SK-N-SH (cell line): ENCODE data around the gene PCDH1. TPM values are rescaled to one million over a fixed set of nuclear protein-coding genes. Genes with fewer than 3 reads are reported as not detected.
A peak's percentile ranks its signal among the peaks of the same experiment; 100 is the strongest.

Experiments
- CTCF ChIA-PET: fragments of 300-600, 350-600 bp; formaldehyde crosslinking; extraction: SDS; loops from one replicate; lab custom pipeline; 2021; lab: Yijun Ruan, JAX
- POLR2A ChIA-PET: fragments of 350-600 bp; sonication (Branson Sonifier 250); formaldehyde crosslinking; extraction: SDS; loops from one replicate; lab custom pipeline; 2020; ENCODE audit warnings: antibody characterized with exemption, inconsistent platforms; lab: Yijun Ruan, JAX
- DNase-seq: peaks from one replicate; pipeline ENCODE4 v3.0.0; 2012
- H2AFZ ChIP-seq: fragments of 200-600 bp; sonication (generic); 2 replicates; pipeline ENCODE4 v1.8.1; 2016; ENCODE audit warnings: antibody characterized with exemption, mild to moderate bottlenecking, low read depth
- H3F3A ChIP-seq: fragments of 200-600 bp; sonication (generic); replicated peaks from 2 replicates; pipeline ENCODE3; 2016; ENCODE audit warnings: antibody characterized with exemption, mild to moderate bottlenecking; ENCODE audit not compliant: insufficient read depth
- H3K27ac ChIP-seq, 2 experiments: fragments of 200-500 bp in 1 of 2; fragments of 200-600 bp in 1 of 2; sonication (Bioruptor generic) in 1 of 2; sonication (generic), shearing (Covaris generic) in 1 of 2; 2 replicates each; pipeline versions ENCODE4 v1.5.1 to v1.6.1; 2014 to 2016; ENCODE audit warnings: low read depth in 2 of 2, inconsistent platforms in 1 of 2, low read length in 1 of 2, mild to moderate bottlenecking in 1 of 2, mixed read lengths in 1 of 2
- H3K27me3 ChIP-seq: fragments of 200-600 bp; sonication (generic), shearing (Covaris generic); 2 replicates; pipeline ENCODE4 v1.6.1; 2016; ENCODE audit warnings: mixed run types; ENCODE audit not compliant: insufficient read depth
- H3K36me3 ChIP-seq, 2 experiments: fragments of 200-500 bp in 1 of 2; fragments of 200-600 bp in 1 of 2; sonication (Bioruptor generic) in 1 of 2; sonication (generic) in 1 of 2; replicated peaks in 1 of 2; 2 replicates each; pipeline versions ENCODE3 to v1.5.1; 2014 to 2016; ENCODE audit warnings: low read length in 1 of 2, mild to moderate bottlenecking in 1 of 2; ENCODE audit not compliant: insufficient read depth in 2 of 2, control insufficient read depth in 1 of 2
- H3K4me1 ChIP-seq, 2 experiments: fragments of 200-500 bp in 1 of 2; fragments of 200-600 bp in 1 of 2; sonication (Bioruptor generic) in 1 of 2; sonication (generic), shearing (Covaris generic) in 1 of 2; 2 replicates each; pipeline versions ENCODE4 v1.5.1 to v1.6.1; 2014 to 2016; ENCODE audit warnings: low read depth in 1 of 2, low read length in 1 of 2, mixed run types in 1 of 2; ENCODE audit not compliant: insufficient read depth in 2 of 2, control insufficient read depth in 1 of 2
- H3K4me2 ChIP-seq: fragments of 200-600 bp; sonication (generic), shearing (Covaris generic); 2 replicates; pipeline ENCODE4 v1.6.1; 2017; ENCODE audit warnings: mixed run types
- H3K4me3 ChIP-seq, 2 experiments: fragments of 200-500 bp in 1 of 2; fragments of 200-600 bp in 1 of 2; sonication (Bioruptor generic) in 1 of 2; sonication (generic), shearing (Covaris generic) in 1 of 2; 2 replicates each; pipeline versions ENCODE4 v1.5.1 to v1.8.1; 2014 to 2016; ENCODE audit warnings: low read depth in 2 of 2, inconsistent platforms in 1 of 2, low read length in 1 of 2, mild to moderate bottlenecking in 1 of 2, mixed read lengths in 1 of 2, moderate library complexity in 1 of 2
- H3K79me2 ChIP-seq: fragments of 200-600 bp; sonication (generic); 2 replicates; pipeline ENCODE4 v1.8.1; 2017; ENCODE audit warnings: mild to moderate bottlenecking; ENCODE audit not compliant: insufficient read depth
- H3K9ac ChIP-seq: fragments of 200-600 bp; sonication (generic); 2 replicates; pipeline ENCODE4 v1.6.1; 2017; ENCODE audit warnings: mixed run types
- H3K9me2 ChIP-seq: fragments of 200-600 bp; sonication (generic); 2 replicates; pipeline ENCODE4 v1.6.1; 2017; ENCODE audit warnings: mixed run types
- H3K9me3 ChIP-seq: fragments of 200-600 bp; sonication (generic); 2 replicates; pipeline ENCODE4 v1.6.1; 2017; ENCODE audit warnings: mixed run types, mild to moderate bottlenecking, moderate library complexity
- H4K20me1 ChIP-seq: fragments of 200-600 bp; sonication (generic); 2 replicates; pipeline ENCODE4 v1.6.1; 2017; ENCODE audit warnings: mild to moderate bottlenecking, mixed run types; ENCODE audit not compliant: insufficient read depth
- CTCF ChIP-seq: fragments of 200-600 bp; sonication (generic); IDR thresholded peaks from 2 replicates; pipeline ENCODE4 v1.6.1; 2017; ENCODE audit warnings: antibody characterized with exemption, mild to moderate bottlenecking, moderate library complexity
- ELF1 ChIP-seq: IDR thresholded peaks from 2 replicates; pipeline ENCODE4 v1.4.0; 2012
- FOXM1 ChIP-seq: IDR thresholded peaks from 2 replicates; pipeline ENCODE4 v1.4.0; 2012; ENCODE audit warnings: low read depth, mild to moderate bottlenecking
- GABPA ChIP-seq: IDR thresholded peaks from 2 replicates; pipeline ENCODE4 v1.4.0; 2012; ENCODE audit warnings: low read depth, mild to moderate bottlenecking
- MEF2A ChIP-seq: IDR thresholded peaks from 2 replicates; pipeline ENCODE4 v1.4.0; 2012; ENCODE audit warnings: low read depth, borderline replicate concordance
- MXI1 ChIP-seq: IDR thresholded peaks from 2 replicates; pipeline ENCODE4 v1.6.1; 2012; ENCODE audit warnings: mild to moderate bottlenecking, low read depth, low read length, improper control_type of control experiment
- POLR2AphosphoS5 ChIP-seq: IDR thresholded peaks from 2 replicates; pipeline ENCODE4 v1.6.1; 2012; ENCODE audit warnings: low read depth, low read length
- RAD21 ChIP-seq: IDR thresholded peaks from 2 replicates; pipeline ENCODE4 v1.6.1; 2012; ENCODE audit warnings: mild to moderate bottlenecking, low read length
- RFX5 ChIP-seq: IDR thresholded peaks from 2 replicates; pipeline ENCODE4 v1.6.1; 2012; ENCODE audit warnings: mild to moderate bottlenecking, improper control_type of control experiment, low read length
- SMC3 ChIP-seq: IDR thresholded peaks from 2 replicates; pipeline ENCODE4 v1.6.1; 2012; ENCODE audit warnings: low read depth, low read length, improper control_type of control experiment
- TCF12 ChIP-seq: IDR thresholded peaks from 2 replicates; pipeline ENCODE4 v1.4.0; 2012
- ZBTB33 ChIP-seq: IDR thresholded peaks from 2 replicates; pipeline ENCODE4 v1.4.0; 2012; ENCODE audit warnings: low read depth, borderline replicate concordance
- WGBS: methylation state at CpG from one replicate; pipeline ENCODE4 v1.1.6; 2017; ENCODE audit warnings: low lambda C conversion rate; 5-methylcytosine and 5-hydroxymethylcytosine counted together
- polyA plus RNA-seq, 3 experiments: library from polyadenylated mRNA; depleted of rRNA; stranded (reverse); fragments of >200 nt; gene quantifications; 2 replicates each; pipeline ENCODE4 v1.2.3, GENCODE V29; 2012
- TF ChIP-seq, protein P1 (sequence below): IDR thresholded peaks from 2 replicates; pipeline ENCODE4 v1.4.0; 2012; ENCODE audit warnings: low read depth, borderline replicate concordance
- TF ChIP-seq, protein P2 (sequence below): IDR thresholded peaks from 2 replicates; pipeline ENCODE4; 2012

The PCDH1 gene
- polyA plus RNA-seq, 1 of the 3 experiments (the other 2 are of a cell fraction): 0.08 TPM

- H3K4me2 ChIP-seq: no peak overlapping the region
- no peak overlapping the region for H3K27ac ChIP-seq
- no peaks in the 10 kb centered on the region for H3K36me3 ChIP-seq
- no peaks in the 10 kb centered on the region for H3K9me3 ChIP-seq
- ChIA-PET CTCF (interaction anchor here (0.6 to 8.8 kb wide), 37 partner anchors 9 to 437 kb away, joined by 3 to 78 read pairs (median 5); partner anchors contain the start of genes DELE1, PCDH1, PCDH12 and RNF14), POLR2A (interaction anchor here (0.6 to 1.4 kb wide), 3 partner anchors 8 to 9 kb away, joined by 4 to 6 read pairs (median 4); partner anchors contain the start of gene DELE1)
- H4K20me1 ChIP-seq: no peaks in the 10 kb centered on the region
- H3K79me2 ChIP-seq: no peaks in the 10 kb centered on the region
- no peak for TF ChIP-seq POLR2AphosphoS5
- TF ChIP-seq FOXM1: no peak
- TF ChIP-seq, protein P1, sequence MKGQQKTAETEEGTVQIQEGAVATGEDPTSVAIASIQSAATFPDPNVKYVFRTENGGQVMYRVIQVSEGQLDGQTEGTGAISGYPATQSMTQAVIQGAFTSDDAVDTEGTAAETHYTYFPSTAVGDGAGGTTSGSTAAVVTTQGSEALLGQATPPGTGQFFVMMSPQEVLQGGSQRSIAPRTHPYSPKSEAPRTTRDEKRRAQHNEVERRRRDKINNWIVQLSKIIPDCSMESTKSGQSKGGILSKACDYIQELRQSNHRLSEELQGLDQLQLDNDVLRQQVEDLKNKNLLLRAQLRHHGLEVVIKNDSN: no peak
- TF ChIP-seq TCF12: no peak
- no peak for TF ChIP-seq ELF1
- TF ChIP-seq RAD21: no peak
- no peak for TF ChIP-seq GABPA
- TF ChIP-seq ZBTB33: no peak
- no peak for DNase-seq
- H2AFZ ChIP-seq: no peak overlapping the region
- H3K9me2 ChIP-seq: no peaks in the 10 kb centered on the region
- no peak overlapping the region for H3K9ac ChIP-seq
- H3K27me3 ChIP-seq: no peaks in the 10 kb centered on the region; the same call in 1 of the 2 replicates
- no peaks in the 10 kb centered on the region for H3F3A ChIP-seq
- 85% methylated on average over 3 of the region's 3 CpGs for WGBS
- peaks cover 0 to 4% of the 10 kb centered on the region in 2 experiments; a peak in 1 of 4 replicates for H3K4me1 ChIP-seq
- H3K4me3 ChIP-seq: no peak overlapping the region
Observed at GRCh38 chr5:141914797-141915196, 36.6 kb upstream of the PCDH1 start.

- CTCF ChIA-PET: interaction anchor here (0.6 to 8.8 kb wide), 40 partner anchors 9 to 436 kb away, joined by 3 to 78 read pairs (median 5); partner anchors contain the start of genes DELE1, PCDH1, PCDH12 and RNF14
- WGBS: 49% methylated on average over 21 of the region's 40 CpGs
Observed at GRCh38 chr5:141914199-141914743, 36.1 kb upstream of the PCDH1 start.

More at GRCh38 chr5:141914199-141914743, 36.1 kb upstream of the PCDH1 start:
- Histone ChIP-seq H3F3A (no peaks in the 10 kb centered on the region), H3K27me3 (no peaks in the 10 kb centered on the region; the same call in 1 of the 2 replicates), H2AFZ (no peak overlapping the region), H4K20me1 (no peaks in the 10 kb centered on the region), H3K4me2 (no peak overlapping the region), H3K9ac (no peak overlapping the region), H3K4me1 (peaks cover 0 to 4% of the 10 kb centered on the region in 2 experiments; a peak in 1 of 4 replicates), H3K9me2 (no peaks in the 10 kb centered on the region), H3K79me2 (no peaks in the 10 kb centered on the region), H3K9me3 (no peaks in the 10 kb centered on the region), H3K27ac (no peak overlapping the region), H3K36me3 (no peaks in the 10 kb centered on the region), H3K4me3 (peak overlapping the region in 1 of 2 experiments; percentile 4; a peak in 1 of 4 replicates)
- POLR2A ChIA-PET: interaction anchor here (0.6 to 1.4 kb wide), 3 partner anchors 8 to 231 kb away, joined by 3 to 6 read pairs (median 4); partner anchors contain the start of gene DELE1
- no peak for TF ChIP-seq RFX5
- TF ChIP-seq, protein P2, sequence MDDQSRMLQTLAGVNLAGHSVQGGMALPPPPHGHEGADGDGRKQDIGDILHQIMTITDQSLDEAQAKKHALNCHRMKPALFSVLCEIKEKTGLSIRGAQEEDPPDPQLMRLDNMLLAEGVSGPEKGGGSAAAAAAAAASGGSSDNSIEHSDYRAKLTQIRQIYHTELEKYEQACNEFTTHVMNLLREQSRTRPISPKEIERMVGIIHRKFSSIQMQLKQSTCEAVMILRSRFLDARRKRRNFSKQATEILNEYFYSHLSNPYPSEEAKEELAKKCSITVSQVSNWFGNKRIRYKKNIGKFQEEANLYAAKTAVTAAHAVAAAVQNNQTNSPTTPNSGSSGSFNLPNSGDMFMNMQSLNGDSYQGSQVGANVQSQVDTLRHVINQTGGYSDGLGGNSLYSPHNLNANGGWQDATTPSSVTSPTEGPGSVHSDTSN: no peak
- TF ChIP-seq CTCF: no peak
- peak; percentile 56; the same call in 1 of the 2 replicates for TF ChIP-seq SMC3
- no peak for TF ChIP-seq MXI1
- TF ChIP-seq RAD21: peak; percentile 75
- TF ChIP-seq MEF2A: no peak
- DNase-seq: peak; percentile 94
